22Rv1 (cell line): ENCODE measurements around the gene CDHR5.

Experiments
- ZFX ChIP-seq: fragments of 450-650 bp; IDR thresholded peaks from 2 replicates; pipeline ENCODE4 v1.6.1; 2017; ENCODE audit warnings: antibody characterized with exemption, borderline replicate concordance
- TF ChIP-seq, protein P1 (sequence below): fragments of 450-650 bp; IDR thresholded peaks from 2 replicates; pipeline ENCODE4 v1.5.1; 2017; ENCODE audit warnings: mild to moderate bottlenecking

DNA sequence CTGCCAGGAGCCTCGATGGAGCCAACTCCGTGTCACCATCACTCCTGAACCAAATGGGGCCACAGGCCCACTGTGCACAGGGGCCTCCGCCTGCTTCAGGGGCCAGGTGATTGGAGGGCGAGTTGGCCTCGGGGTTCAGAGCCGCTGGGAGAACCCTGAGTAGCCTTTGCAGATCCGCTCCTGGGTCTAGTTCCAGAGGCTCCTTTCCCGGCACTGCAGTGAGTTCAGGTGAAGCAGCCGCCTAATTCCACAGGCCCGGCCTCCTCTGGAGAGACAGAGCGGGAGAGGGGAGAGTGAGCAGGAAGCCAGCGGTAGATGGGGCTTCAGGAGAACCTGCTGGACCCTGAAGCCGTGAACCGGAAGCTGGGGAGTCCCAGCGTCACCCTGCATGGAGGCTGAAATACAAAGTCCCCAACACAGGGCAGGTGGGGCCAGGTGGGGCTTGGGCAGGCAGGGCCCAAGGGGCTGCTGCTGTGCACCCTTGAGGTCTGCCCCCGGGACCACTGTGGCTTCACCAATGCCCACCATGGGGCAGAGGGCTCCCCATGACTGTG lies 34.9 kb upstream of the CDHR5 start:
- TF ChIP-seq, protein P1, sequence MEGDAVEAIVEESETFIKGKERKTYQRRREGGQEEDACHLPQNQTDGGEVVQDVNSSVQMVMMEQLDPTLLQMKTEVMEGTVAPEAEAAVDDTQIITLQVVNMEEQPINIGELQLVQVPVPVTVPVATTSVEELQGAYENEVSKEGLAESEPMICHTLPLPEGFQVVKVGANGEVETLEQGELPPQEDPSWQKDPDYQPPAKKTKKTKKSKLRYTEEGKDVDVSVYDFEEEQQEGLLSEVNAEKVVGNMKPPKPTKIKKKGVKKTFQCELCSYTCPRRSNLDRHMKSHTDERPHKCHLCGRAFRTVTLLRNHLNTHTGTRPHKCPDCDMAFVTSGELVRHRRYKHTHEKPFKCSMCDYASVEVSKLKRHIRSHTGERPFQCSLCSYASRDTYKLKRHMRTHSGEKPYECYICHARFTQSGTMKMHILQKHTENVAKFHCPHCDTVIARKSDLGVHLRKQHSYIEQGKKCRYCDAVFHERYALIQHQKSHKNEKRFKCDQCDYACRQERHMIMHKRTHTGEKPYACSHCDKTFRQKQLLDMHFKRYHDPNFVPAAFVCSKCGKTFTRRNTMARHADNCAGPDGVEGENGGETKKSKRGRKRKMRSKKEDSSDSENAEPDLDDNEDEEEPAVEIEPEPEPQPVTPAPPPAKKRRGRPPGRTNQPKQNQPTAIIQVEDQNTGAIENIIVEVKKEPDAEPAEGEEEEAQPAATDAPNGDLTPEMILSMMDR, result no peak
- TF ChIP-seq ZFX, result no peak
